HG03457 (cell line): ENCODE results near the gene ST6GALNAC1.
"Not testable (repeated sequence)": the region's sequence is repeated elsewhere in the genome, so short reads cannot be mapped to it uniquely, and the experiment has no call there.

Experiments used
- ATAC-seq: cut with Tn5 transposase; IDR thresholded peaks from one replicate; pipeline ENCODE4 v1.9.1; 2021; ENCODE audit warnings: moderate number of reproducible peaks; ENCODE audit not compliant: unreplicated experiment

The ST6GALNAC1 gene

DNA sequence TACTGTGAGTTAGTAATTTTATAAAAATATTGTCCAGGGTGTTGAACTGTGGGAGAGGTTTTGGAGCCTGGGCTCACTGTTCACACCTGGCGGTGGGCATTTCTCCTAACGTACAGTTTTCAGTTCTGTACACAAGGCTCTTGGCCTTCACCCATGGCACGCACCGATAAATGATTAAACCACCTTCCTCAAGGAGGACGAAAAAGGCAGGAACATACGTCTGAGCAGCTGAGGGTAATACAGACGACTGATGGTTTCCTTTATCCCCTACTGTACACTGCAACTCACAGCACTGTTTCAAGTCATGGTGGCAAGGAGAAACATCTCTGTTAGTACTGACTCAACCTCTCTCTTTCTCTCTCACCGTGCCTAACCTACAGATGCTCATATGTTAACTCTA, 1.4 kb upstream of the ST6GALNAC1 start:
- ATAC-seq: no peak

DNA sequence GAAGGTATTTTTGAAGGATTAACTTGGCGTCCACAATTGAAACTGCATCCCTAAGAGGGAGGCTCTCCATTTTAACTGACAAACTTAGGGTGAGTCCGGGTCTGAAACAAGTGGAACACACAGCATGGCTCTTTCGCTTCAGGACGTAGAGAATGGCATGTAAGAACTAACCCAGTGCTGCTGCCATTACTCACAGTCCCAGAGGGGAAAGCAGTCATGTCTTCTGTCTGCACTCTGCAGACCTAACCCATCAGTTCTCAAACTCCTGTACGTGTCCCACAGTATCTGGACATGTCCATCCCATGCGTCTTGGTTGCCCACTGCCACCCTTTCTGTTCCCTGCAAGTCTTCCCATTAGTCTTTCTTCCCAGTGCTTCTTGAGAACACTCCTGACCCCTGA, 563 bp downstream of the ST6GALNAC1 start:
- no peak for ATAC-seq

DNA sequence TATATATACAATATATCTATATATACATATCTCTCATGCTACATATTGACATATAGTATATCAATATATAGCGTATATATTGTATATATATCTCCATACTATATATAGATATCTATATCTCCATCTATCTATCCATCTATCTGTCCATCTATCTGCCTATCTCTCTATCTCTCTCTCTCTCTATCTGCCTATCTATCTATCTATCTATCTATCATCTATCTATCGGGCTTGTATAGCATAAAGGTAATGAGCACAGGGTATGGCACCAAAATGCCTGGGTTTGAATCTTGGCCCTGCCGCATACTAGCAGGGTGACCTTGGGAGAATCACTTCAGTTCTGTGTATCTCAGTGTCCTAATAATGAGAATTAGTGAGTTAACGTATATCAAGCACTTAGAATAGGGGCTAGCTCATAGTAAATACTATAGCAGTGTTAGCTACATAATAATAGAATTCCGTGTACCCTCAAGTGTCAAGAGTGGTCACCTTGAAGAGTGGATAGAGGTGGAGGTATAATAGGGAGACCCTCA, 1.5 kb downstream of the ST6GALNAC1 start:
- ATAC-seq: no peak

DNA sequence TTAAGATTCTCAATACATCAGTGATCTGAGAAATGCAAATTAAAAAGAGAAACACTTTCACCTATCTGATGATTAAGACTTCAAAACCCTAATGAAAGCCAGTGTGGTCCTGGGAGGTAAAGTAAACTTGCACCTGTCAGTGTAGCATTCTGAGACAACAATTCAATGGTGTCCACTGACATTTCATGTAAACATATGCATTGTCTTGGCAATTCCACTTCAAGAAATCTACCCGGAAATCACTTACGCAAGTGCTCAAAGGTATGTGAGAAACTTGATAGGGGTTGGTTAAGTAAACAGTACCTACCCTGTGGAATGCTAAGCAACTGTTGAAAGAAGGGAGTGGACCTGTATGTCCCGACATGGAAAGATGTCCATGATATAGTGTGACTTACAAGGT, 2.1 kb downstream of the ST6GALNAC1 start:
- ATAC-seq: no peak

DNA sequence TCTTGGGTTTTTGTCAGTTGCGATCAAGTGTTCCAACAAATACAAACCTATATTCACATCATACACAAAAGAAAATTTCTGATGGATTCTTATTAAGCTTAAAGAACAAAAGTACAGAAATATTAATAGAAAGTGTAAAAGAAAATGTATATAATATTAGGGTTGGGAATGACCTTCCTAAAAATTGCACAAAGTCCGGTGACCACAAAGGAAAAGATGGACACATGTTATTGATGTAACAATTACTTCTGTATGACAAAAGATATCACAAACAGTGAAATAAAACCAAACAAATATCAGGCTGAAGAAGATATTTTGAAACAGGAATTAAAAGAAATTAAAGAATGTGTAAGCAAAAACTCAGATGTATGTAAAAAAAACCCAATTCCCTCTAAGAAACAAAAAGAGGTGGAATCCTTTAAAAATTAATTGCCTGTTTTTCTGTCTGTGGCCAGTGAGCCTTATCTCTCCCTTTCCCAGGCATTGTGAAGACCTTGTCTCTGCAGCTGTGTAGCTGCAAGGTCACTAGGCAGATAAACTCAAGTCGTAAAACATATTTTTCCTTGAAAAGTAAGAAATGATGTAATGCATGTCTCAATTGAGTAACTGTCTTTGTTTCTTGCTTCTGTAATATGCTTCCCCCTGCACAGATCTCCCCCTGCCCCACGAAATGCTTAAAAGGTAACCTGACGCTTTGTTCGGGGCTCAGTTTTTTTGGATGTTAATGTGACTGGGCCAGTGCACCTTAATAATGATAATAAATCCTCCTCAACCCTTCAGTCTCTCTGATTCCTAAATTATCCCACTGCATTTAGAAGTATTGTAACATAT, 2.8 kb downstream of the ST6GALNAC1 start:
- no peak for ATAC-seq

DNA sequence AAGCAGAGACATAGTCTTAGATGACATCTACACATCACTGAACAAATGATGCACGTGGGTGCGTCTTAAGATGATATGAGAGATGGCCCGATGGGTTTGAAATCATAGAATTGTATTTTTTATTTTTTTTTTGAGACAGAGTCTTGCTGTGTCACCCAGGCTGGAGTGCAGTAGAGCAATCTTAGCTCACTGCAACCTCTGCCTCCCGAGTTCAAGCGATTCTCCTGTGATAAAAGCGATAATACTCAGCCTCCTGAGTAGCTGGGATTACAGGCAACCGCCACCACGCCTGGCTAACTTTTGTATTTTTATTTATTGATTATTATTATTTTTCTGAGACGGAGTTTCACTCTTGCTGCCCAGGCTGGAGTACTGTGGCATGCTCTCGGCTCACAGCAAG, 5.3 kb downstream of the ST6GALNAC1 start:
- no peak for ATAC-seq

DNA sequence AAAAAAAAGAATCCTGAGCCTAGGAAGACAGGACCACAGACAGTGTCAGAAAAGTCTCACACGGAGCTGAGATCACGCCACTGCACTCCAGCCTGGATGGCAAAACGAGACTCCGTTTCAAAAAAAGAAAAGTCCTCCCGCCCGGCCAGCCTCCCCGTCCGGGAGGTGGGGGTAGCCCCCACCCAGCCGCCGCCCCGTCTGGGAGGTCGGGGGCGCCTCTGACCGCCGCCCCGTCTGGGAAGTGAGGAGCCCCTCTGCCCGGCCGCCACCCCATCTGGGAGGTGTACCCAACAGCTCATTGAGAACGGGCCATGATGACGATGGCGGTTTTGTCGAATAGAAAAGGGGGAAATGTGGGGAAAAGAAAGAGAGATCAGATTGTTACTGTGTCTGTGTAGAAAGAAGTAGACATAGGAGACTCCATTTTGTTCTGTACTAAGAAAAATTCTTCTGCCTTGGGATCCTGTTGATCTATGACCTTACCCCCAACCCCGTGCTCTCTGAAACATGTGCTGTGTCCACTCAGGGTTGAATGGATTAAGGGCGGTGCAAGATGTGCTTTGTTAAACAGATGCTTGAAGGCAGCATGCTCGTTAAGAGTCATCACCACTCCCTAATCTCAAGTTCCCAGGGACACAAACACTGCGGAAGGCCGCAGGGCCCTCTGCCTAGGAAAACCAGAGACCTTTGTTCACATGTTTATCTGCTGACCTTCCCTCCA, 6.9 kb downstream of the ST6GALNAC1 start:
- not testable (repeated sequence) for ATAC-seq

DNA sequence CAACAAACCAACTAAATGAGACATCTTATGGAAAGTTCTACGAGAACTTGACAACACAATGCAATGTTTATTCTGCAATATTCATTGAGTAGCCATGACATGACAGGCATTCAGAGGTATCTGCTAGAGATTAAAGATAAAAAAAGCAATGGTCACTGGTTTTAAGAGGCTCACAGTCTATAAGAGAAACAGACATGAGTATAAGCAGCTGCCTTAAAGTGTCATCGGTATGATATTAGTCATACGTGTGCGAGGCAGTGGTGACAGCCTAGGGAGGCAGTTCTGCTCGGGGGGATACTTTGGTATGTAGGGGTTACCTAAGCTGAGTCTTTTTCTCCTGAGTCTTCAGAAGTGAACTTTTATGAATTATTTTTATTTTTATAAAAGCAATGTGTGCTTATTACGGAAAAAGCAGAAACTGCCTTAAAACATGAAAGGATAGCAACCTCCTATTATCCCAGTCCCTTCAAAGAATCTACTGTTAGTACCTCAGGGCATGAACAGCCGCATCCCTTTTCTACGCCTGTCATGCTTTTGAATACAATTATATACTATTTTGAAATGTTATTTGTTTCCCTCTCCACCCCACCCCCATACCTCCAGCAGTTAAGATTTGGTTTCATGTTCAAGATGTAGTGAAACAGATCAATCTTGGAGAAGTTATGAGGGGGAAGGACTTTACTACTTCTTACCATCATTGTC, 7.7 kb downstream of the ST6GALNAC1 start:
- ATAC-seq: no peak

DNA sequence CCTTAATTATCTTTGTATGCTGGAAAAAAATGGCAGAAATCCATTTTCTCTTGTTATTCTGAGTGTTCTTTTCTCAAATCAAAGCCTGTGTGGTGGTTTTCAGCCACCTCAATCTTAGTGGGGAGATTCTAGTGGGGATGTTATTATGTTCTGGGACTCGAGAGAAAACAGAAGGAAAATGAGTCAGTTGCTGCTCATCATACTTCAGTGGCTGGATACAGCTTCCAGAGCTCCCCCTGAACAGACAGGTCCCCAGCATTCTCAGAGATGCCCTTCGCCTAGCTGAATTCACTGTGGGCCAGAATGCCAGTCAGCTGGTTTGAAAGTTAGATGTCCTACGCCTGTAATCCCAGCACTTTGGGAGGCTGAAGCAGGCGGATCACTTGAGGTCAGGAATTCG, 8.5 kb downstream of the ST6GALNAC1 start:
- ATAC-seq: no peak

DNA sequence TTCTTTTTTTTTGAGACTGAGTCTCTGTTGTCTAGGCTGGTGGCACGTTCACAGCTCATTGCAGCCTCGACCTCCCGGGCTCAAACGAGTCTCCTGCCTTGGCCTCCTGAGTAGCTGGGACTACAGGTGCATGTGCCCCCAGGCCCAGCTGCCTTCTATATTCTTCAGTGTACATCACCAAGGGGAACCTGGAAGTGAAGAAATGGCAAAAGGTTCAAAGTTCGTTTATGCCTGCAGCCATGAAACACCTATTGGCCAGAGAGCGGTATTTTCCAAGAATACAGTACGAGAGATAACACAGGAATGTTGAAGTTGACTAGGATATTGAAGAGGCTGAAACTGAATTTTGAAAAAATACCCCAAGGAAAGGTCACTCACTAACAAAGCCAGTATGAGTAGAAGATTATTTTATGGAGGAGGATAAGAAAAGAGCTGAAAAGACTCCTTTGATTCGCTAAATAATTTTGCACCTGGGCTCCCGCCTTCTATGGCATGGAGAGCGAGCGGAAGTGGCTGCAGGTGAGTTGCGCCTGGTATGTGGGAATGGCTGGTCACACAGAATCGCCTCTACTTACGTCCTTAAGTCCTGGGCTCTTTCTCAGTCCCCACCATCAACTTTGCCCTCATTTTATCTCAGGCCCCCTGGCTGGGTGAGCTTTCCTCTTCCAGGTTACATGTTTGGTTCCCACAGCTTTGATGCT, 9.8 kb downstream of the ST6GALNAC1 start:
- no peak for ATAC-seq

DNA sequence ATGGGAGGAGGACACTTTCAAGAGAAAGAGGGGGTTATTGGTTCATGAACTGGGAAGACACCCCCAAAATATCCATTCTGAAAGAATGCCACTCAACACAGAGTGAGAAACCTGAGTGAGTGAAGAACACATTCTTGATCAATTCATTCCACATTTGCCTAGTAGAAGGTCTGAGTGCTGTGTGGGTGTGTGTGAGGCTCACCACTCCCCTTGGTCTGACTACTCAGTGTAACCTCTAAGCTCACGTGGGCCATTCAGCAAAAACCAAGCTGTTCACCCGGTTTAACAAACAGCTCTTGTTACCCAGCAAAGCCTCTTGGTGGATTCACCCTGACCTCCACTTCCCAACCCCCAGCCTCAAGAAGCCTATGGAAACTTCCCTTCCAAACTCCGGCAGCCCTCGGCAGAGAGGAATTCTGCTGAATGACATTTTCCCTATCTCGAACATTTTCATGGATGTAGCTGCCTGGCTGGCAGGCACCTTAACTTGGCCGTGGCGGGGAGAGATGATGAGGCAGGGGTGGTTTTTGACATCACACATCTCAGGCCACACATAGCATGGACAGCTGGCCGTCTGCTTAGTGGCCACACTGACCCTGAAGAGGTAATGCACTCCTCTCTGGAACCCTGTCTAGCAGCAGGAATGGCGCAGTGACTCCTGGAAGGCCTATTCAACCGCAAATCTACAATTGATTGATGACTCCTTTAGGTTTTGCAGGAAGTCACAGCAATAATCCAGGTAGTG, 11.6 kb downstream of the ST6GALNAC1 start:
- ATAC-seq: no peak

DNA sequence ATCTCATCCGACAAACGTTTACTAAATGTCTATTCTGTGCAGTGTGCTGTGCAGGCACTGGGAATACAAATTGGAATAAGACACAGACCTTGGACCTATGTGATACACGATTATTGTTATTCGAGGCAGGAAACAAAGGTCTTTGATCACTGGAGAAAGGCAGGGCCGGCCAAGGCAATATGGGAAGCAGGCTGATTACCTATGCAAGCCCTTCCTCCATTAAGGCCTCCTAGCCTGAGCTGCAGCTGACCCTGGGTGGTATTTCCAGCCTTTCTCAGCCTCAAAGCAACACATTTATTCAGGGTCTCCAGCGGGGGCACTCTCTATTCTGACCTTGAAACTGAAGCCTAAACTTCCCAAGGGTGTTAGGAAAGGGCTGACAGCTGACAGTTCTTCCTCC, 13.4 kb downstream of the ST6GALNAC1 start:
- no peak for ATAC-seq

DNA sequence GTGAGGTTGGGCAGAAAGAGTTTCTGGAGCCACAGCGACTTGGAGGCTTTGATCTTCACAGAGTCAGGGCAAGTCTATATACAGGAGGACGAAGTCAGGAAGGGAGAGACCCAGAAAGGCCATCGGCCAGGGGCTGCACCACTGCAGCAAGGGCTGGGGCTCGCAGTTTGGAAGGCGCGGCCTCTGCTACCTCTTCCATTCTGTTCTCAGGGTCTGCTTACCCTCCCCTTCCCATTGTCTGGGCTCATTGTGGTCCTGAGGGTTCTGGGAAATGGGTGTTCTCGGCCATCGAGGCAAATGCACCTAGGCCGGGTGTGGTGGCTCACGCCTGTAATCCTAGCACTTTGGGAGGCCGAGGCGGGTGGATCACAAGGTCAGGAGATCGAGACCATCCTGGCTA, 16.0 kb downstream of the ST6GALNAC1 start:
- no peak for ATAC-seq

DNA sequence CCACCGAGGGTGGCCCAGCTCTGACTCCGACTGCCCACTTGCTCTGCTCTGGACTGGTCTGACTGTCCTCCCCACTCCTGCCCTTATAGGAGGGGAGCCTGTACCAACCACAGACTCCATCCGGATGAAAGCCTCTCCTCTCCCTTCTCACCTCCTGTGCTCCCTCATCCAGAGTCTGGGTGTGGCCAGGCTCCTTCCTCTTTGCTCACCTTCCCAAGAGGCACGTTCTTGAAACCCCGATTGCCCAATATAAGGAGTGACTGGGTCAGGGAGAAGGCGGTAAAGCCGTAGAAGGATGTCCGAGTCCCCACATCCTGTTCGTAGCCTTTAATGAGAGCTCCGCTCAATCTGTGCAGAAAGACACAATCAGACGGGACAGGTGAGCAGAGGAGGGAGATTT, 17.1 kb downstream of the ST6GALNAC1 start:
- no peak for ATAC-seq

DNA sequence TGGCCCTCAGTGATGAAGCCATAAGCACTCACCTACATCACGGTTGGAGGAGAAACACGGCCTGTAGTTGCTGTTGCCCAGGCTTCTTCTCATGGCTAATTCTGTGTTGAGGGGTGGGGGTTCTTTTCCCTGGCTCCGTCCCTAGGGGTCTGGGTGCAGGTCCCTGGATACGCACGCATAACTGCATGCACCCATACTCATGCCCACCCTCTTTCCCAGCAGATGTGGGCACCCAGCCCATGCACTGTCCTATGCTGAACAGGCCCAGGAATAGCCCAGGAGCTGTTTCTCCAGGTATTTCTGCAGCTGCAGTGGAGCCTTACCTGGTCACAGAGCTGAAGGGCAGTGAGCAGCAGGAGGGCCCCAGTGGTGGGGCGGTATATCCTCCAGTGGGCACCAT, 18.1 kb downstream of the ST6GALNAC1 start:
- ATAC-seq: no peak

DNA sequence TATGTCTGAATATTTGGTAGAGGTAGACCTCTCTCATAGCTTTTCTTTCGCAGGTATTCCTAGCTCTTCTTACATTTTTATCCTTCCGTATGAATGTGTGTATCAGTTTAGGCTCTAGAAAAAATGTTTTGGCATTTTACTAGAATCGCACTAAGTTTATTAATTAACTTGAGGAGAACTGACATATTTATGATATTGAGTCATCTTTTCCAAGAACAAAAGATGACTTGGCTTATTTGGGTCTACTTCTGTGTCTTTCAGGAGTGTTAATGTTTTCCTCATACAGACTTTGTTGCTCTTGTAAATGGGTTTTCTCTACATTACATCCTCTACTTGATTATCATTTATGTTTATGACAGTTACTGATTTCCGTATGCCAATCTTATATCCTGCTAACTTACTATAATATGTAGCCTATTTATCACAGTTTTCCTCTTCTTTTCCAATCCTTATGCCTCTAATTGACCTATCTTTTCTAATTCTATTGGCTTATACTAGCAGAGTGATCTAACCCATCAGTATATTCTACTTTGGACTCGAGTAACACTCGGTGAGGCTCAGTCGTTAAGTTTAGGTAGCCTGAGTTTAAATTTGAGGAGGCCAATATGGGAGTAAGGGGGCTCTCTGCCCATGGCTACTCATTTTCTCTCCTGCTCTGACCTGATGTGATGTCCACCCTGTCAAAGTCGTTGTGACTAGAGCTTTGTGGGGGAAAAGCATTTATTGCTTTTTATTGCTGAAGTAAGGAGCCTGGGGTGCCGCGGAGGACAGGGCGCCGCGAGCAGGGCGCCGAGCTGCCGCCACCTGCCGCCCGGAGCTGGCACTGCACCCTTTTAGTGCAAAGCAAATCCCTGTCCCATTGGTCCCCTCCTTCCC, 20.0 kb downstream of the ST6GALNAC1 start:
- ATAC-seq: no peak

DNA sequence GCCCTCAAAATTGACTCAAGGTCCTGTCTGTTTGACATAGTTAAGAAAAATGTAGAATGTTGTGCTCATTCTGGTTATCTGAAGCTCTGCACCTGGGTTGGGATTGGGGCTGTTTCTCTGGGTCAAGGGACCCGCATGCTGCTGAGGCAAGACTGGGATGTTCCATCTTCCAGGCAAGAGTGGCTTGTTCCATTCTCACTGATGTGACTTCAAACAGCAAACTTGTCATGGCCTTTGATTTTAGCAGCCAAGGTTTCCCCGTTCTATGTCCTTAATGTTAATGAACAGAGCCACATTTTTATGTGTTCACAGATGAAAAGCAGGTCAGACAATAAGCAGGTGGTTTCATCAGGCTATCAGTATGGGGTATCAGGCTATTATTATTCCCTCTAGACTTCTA, 25.7 kb downstream of the ST6GALNAC1 start:
- ATAC-seq: no peak

DNA sequence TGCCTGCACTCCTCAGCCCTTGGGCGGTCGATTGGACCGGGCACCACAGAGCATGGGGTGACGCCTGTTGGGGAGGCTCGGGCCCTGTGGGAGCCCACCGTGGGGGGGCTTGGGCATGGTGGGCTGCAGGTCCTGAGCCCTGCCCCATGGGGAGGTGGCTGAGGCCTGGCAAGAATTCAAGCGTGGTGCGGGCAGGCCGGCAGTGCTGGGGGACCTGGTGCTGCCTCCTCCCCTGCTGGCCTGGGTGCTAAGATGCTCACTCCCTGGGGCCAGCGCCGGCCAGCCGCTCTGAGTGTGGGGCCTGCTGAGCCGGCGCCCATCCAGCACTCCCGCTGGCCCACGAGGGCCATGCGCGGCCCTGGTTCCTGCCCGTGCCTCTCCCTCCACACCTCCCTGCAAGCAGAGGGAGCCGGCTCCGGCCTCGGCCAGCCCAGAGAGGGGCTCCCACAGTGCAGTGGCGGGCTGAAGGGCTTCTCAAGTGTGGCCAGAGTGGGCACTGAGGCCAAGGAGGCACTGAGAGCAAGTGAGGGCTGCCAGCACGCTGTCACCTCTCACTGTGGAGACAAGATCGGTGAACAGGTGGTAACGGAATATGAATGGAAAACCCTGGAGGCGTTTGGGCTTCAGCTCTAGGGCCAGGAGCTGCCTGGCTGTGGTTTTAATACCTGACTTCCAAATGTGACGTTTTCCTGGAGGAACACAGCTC, 28.5 kb downstream of the ST6GALNAC1 start:
- no peak for ATAC-seq
